ENCODE measurements around the gene SPATA17. TPM values are rescaled to one million over a fixed set of nuclear protein-coding genes. Genes with fewer than 3 reads are reported as not detected.

The SPATA17 gene
- total and polyA plus RNA-seq, 10 of the 15 experiments (the other 5 are each of a cell fraction or from before 2014, with no cell fraction given): 0.08 to 0.27 (median 0.11) TPM; not detected in 6

DNA sequence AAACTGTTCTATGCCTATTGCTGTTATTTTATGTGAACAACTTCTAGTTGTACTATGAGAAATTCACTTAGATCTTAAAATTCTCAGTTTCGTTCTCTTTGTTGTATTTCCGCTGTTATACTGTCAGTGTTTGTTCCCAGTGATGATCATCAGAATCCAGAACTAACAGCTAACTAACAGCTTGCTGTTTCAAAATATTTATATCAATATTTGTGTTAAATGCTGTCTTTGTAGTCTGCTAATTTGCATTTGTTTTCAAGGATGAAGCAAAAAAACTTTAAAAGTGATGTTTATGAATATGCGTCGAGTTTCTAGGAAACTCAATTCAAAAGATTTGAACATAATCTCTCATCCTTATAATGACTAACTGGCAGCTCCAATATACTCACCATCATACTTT, 84.5 kb downstream of the SPATA17 start:
- ChIA-PET RAD21 (ENCODE audit: unreplicated experiment) (no interaction called here), SMC1A (ENCODE audit: uncharacterized antibody, unreplicated experiment) (interaction anchor here (0.7 to 1.4 kb wide), 2 partner anchors 10 to 1381 kb away, joined by 3 read pairs; no protein-coding TSS in a partner anchor), POLR2A (no interaction called here), CTCF (interaction anchor here (0.6 kb wide), 1 partner anchor 703 kb away, joined by 3 read pairs; no protein-coding TSS in a partner anchor)
- Histone ChIP-seq H3K27ac (ENCODE audit: control insufficient read depth, insufficient read depth) (no peak overlapping the region), H3K4me2 (ENCODE audit: control insufficient read depth, insufficient read depth) (no peak overlapping the region), H3K27me3 (replicated peaks in 1 of 2; ENCODE audit: control insufficient read depth in 2 of 2, insufficient read depth in 2 of 2, low read length in 1 of 2) (no peaks in the 10 kb centered on the region), H3K36me3 (ENCODE audit: control insufficient read depth in 2 of 2, insufficient read depth in 2 of 2, low read length in 1 of 2) (no peaks in the 10 kb centered on the region), H4K20me1 (ENCODE audit: control insufficient read depth, insufficient read depth) (no peaks in the 10 kb centered on the region), H3K79me2 (ENCODE audit: control insufficient read depth, insufficient read depth, low read length) (no peaks in the 10 kb centered on the region), H3K9me3 (replicated peaks; ENCODE audit: control insufficient read depth, insufficient read depth, low read length) (no peaks in the 10 kb centered on the region), H3K4me3 (no peak overlapping the region), H2AFZ (ENCODE audit: control insufficient read depth, low read depth, low read length) (no peak overlapping the region), H3K9ac (ENCODE audit: control insufficient read depth, insufficient read depth, low read length) (no peak overlapping the region), H3K4me1 (ENCODE audit: control insufficient read depth, insufficient read depth, low read length) (no peaks in the 10 kb centered on the region)
- no TSS peak for BruUV-seq (replicated peaks)
- TF ChIP-seq YY1 (IDR thresholded peaks at IDR 0.05; ENCODE audit: low read depth, low read length): no peak
- TF ChIP-seq SUZ12 (IDR thresholded peaks at IDR 0.05; ENCODE audit: unreplicated experiment): no peak
- intact Hi-C loops (cut with micrococcal nuclease; ENCODE audit: unreplicated experiment) (no loop called here), in situ Hi-C loops (cut with MboI) (no loop called here)
- DNase-seq (ENCODE audit: low read depth, low spot score): no peak
- FAIRE-seq: no peak
- 73% methylated on average over 4 of the region's 4 CpGs for WGBS (ENCODE audit: insufficient coverage, insufficient replicate concordance, low lambda C conversion rate, missing lambda C conversion rate)
- ATAC-seq: no peak

- CTCF ChIA-PET: interaction anchor here (1.5 kb wide), 1 partner anchor 15 kb away, joined by 4 read pairs; no protein-coding TSS in a partner anchor
These were observed 86.8 kb downstream of the SPATA17 start for GRCh38 chr1:217717959-217718358.

More at GRCh38 chr1:217717959-217718358, 86.8 kb downstream of the SPATA17 start:
- WGBS (ENCODE audit: insufficient coverage, insufficient replicate concordance, low lambda C conversion rate, missing lambda C conversion rate): 38% methylated on average over 1 of the region's 1 CpG
- Histone ChIP-seq H3K36me3 (ENCODE audit: control insufficient read depth in 2 of 2, insufficient read depth in 2 of 2, low read length in 1 of 2) (no peaks in the 10 kb centered on the region), H3K79me2 (ENCODE audit: control insufficient read depth, insufficient read depth, low read length) (no peaks in the 10 kb centered on the region), H4K20me1 (ENCODE audit: control insufficient read depth, insufficient read depth) (no peaks in the 10 kb centered on the region), H3K9me3 (replicated peaks; ENCODE audit: control insufficient read depth, insufficient read depth, low read length) (no peaks in the 10 kb centered on the region), H3K4me3 (no peak overlapping the region), H3K27ac (ENCODE audit: control insufficient read depth, insufficient read depth) (no peak overlapping the region), H2AFZ (ENCODE audit: control insufficient read depth, low read depth, low read length) (no peak overlapping the region), H3K4me1 (ENCODE audit: control insufficient read depth, insufficient read depth, low read length) (no peaks in the 10 kb centered on the region), H3K9ac (ENCODE audit: control insufficient read depth, insufficient read depth, low read length) (no peak overlapping the region), H3K27me3 (replicated peaks in 1 of 2; ENCODE audit: control insufficient read depth in 2 of 2, insufficient read depth in 2 of 2, low read length in 1 of 2) (no peaks in the 10 kb centered on the region), H3K4me2 (ENCODE audit: control insufficient read depth, insufficient read depth) (no peak overlapping the region)
- DNase-seq (ENCODE audit: low read depth, low spot score) (no peak), ATAC-seq (no peak), FAIRE-seq (no peak)
- in situ Hi-C loops (cut with MboI) (no loop called here), intact Hi-C loops (cut with micrococcal nuclease; ENCODE audit: unreplicated experiment) (no loop called here)
- POLR2A ChIA-PET: no interaction called here
- TF ChIP-seq, protein P1, sequence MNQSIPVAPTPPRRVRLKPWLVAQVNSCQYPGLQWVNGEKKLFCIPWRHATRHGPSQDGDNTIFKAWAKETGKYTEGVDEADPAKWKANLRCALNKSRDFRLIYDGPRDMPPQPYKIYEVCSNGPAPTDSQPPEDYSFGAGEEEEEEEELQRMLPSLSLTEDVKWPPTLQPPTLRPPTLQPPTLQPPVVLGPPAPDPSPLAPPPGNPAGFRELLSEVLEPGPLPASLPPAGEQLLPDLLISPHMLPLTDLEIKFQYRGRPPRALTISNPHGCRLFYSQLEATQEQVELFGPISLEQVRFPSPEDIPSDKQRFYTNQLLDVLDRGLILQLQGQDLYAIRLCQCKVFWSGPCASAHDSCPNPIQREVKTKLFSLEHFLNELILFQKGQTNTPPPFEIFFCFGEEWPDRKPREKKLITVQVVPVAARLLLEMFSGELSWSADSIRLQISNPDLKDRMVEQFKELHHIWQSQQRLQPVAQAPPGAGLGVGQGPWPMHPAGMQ (IDR thresholded peaks at IDR 0.05; ENCODE audit: borderline replicate concordance): no peak
- TF ChIP-seq SP1 (IDR thresholded peaks at IDR 0.05; ENCODE audit: low read depth, low read length): no peak
- TF ChIP-seq, protein P2, sequence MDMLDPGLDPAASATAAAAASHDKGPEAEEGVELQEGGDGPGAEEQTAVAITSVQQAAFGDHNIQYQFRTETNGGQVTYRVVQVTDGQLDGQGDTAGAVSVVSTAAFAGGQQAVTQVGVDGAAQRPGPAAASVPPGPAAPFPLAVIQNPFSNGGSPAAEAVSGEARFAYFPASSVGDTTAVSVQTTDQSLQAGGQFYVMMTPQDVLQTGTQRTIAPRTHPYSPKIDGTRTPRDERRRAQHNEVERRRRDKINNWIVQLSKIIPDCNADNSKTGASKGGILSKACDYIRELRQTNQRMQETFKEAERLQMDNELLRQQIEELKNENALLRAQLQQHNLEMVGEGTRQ (IDR thresholded peaks at IDR 0.05; ENCODE audit: borderline replicate concordance, low read depth, low read length): no peak
- SMC1A ChIA-PET (ENCODE audit: uncharacterized antibody, unreplicated experiment): no interaction called here
- RAD21 ChIA-PET (ENCODE audit: unreplicated experiment): no interaction called here
- BruUV-seq (replicated peaks): no TSS peak

Data from GM12878 (cell line).